ENCODE results near the gene DDIT3.

DNA sequence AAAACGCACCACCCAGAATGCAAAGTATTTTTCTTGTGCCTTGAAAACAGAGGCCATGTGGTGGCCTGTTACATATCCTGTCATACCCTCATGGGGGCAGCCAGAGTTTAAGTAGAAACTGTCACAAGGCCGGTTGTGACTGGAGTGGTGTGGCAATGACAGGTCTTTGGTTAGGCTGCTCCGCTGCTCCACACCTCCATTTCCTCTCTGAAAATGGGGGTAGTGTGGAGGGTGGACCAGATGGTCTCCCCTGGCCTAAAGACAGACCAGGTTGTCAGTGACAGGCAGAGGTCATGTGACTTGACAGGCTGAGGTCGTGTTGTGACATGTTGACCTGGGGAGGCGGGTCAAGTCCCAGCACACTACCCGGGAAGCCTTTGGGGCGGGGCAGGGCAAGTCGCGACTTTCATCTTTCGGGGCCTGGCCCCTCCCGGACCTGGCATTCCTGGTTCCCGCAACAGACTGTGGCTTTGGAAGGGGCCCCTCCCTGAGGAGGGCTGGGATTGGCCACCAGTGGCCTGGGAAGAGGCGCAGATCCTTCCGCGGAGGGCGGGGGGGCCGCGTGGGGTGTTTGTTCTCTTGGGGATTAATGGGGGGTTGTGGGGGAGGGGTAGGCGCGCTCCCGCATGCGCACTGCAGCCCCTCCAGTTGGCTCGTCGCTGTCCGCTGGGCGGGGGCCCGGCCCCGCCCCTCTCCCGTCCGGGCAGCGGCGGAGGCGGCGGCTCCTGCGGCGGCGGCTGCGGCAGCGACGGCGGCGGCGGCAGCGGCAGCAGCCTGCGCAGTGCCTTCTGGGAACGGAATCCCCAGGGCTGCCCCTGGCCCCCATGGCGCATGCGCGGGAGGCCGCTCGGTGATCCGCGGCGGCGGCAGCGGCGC lies 1.9 kb upstream of the DDIT3 start, which contains the start of gene MBD6:
- TF ChIP-seq, protein P1, sequence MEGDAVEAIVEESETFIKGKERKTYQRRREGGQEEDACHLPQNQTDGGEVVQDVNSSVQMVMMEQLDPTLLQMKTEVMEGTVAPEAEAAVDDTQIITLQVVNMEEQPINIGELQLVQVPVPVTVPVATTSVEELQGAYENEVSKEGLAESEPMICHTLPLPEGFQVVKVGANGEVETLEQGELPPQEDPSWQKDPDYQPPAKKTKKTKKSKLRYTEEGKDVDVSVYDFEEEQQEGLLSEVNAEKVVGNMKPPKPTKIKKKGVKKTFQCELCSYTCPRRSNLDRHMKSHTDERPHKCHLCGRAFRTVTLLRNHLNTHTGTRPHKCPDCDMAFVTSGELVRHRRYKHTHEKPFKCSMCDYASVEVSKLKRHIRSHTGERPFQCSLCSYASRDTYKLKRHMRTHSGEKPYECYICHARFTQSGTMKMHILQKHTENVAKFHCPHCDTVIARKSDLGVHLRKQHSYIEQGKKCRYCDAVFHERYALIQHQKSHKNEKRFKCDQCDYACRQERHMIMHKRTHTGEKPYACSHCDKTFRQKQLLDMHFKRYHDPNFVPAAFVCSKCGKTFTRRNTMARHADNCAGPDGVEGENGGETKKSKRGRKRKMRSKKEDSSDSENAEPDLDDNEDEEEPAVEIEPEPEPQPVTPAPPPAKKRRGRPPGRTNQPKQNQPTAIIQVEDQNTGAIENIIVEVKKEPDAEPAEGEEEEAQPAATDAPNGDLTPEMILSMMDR (conservative IDR thresholded peaks at IDR 0.05): no peak; the same call in 1 of the 2 replicates
- TF ChIP-seq EZH2 (IDR thresholded peaks at IDR 0.05; ENCODE audit: low read depth): no peak
